ENCODE measurements around the gene CYB561D2.

Gene CYB561D2

GRCh38 chr3:50388720-50389413, 38.2 kb downstream of the CYB561D2 start:
- peak; percentile 66 for DNase-seq (ENCODE audit: low read depth)
- TF ChIP-seq CTCF (IDR thresholded peaks at IDR 0.05; ENCODE audit: low read depth, low read length, missing control alignments) = no peak
- H3K4me3 ChIP-seq (ENCODE audit: low read depth, low read length) = no peak overlapping the region
- in situ Hi-C loops (cut with HindIII; ENCODE audit: low sequenced_read_pairs) = no loop called here

GRCh38 chr3:50389414-50389767, 38.7 kb downstream of the CYB561D2 start:
- DNase-seq (ENCODE audit: low read depth) = no peak
- TF ChIP-seq CTCF (IDR thresholded peaks at IDR 0.05; ENCODE audit: low read depth, low read length, missing control alignments) = no peak
- H3K4me3 ChIP-seq (ENCODE audit: low read depth, low read length) = no peak overlapping the region
- in situ Hi-C loops (cut with HindIII; ENCODE audit: low sequenced_read_pairs) = no loop called here

- TF ChIP-seq CTCF (IDR thresholded peaks at IDR 0.05; ENCODE audit: low read depth, low read length, missing control alignments) = no peak
- DNase-seq (ENCODE audit: low read depth) = no peak
- no peak overlapping the region for H3K4me3 ChIP-seq (ENCODE audit: low read depth, low read length)
- in situ Hi-C loops (cut with HindIII; ENCODE audit: low sequenced_read_pairs) = no loop called here
Measured at GRCh38 chr3:50390508-50391224, 40.0 kb downstream of the CYB561D2 start.

GRCh38 chr3:50392101-50392715, 41.5 kb downstream of the CYB561D2 start:
- no peak for TF ChIP-seq CTCF (IDR thresholded peaks at IDR 0.05; ENCODE audit: low read depth, low read length, missing control alignments)
- in situ Hi-C loops (cut with HindIII; ENCODE audit: low sequenced_read_pairs) = no loop called here
- H3K4me3 ChIP-seq (ENCODE audit: low read depth, low read length) = no peak overlapping the region
- no peak for DNase-seq (ENCODE audit: low read depth)

- H3K4me3 ChIP-seq (ENCODE audit: low read depth, low read length) = no peak overlapping the region
- in situ Hi-C loops (cut with HindIII; ENCODE audit: low sequenced_read_pairs) = no loop called here
- DNase-seq (ENCODE audit: low read depth) = no peak
- TF ChIP-seq CTCF (IDR thresholded peaks at IDR 0.05; ENCODE audit: low read depth, low read length, missing control alignments) = no peak
Measured at GRCh38 chr3:50393061-50393460, 42.4 kb downstream of the CYB561D2 start.

- TF ChIP-seq CTCF (IDR thresholded peaks at IDR 0.05; ENCODE audit: low read depth, low read length, missing control alignments) = no peak
- DNase-seq (ENCODE audit: low read depth) = no peak
- in situ Hi-C loops (cut with HindIII; ENCODE audit: low sequenced_read_pairs) = no loop called here
Measured at GRCh38 chr3:50395070-50395860, 44.6 kb downstream of the CYB561D2 start.

More at GRCh38 chr3:50395070-50395860, 44.6 kb downstream of the CYB561D2 start:
- H3K4me3 ChIP-seq (ENCODE audit: low read depth, low read length) = no peak overlapping the region
